ENCODE measurements around the gene CUL9. TPM values are rescaled to one million over a fixed set of nuclear protein-coding genes. Genes with fewer than 3 reads are reported as not detected.

Gene CUL9
- total RNA-seq, 2 experiments from 2014 or later: 32.9 to 37.0 TPM

DNA sequence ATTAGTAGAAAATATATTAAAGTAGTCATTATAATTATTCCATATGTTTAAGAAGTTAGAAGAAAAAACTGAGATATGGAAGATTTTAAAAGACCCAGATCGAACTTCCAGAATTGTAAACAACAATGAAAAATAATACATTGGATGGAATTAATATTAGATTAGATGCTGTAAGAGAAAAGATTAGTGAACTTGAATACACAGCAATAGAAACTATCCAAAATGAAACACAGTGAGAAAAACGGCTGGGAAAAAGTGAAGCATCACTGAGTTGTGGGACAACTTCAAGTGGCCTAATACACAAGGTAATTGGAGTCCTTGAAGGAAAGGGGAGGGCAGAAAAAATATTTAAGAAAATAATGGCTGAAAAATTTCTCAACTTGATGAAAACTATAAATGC lies 57.1 kb downstream of the CUL9 start:
- Histone ChIP-seq H3K9me2 (ENCODE audit: insufficient read depth, low read length) (no peaks in the 10 kb centered on the region), H3K4me2 (ENCODE audit: low read length) (no peak overlapping the region), H3K4me3 (ENCODE audit: low read depth, low read length, poor library complexity, severe bottlenecking) (no peak overlapping the region), H3K4me1 (ENCODE audit: insufficient read depth, low read length, poor library complexity, severe bottlenecking) (no peaks in the 10 kb centered on the region), H3K27ac (ENCODE audit: low read depth, low read length, poor library complexity, severe bottlenecking) (no peak overlapping the region), H3K9me3 (ENCODE audit: low read length) (no peaks in the 10 kb centered on the region), H2AFZ (ENCODE audit: low read length) (no peak overlapping the region), H4K20me1 (ENCODE audit: insufficient read depth, low read length) (no peaks in the 10 kb centered on the region), H3K79me2 (ENCODE audit: insufficient read depth, low read depth, low read length) (no peaks in the 10 kb centered on the region), H3K36me3 (ENCODE audit: insufficient read depth, low read length) (no peaks in the 10 kb centered on the region)
- no TSS peak for BruUV-seq (replicated peaks)
- no peak for DNase-seq (ENCODE audit: low spot score)
- TF ChIP-seq, protein P1, sequence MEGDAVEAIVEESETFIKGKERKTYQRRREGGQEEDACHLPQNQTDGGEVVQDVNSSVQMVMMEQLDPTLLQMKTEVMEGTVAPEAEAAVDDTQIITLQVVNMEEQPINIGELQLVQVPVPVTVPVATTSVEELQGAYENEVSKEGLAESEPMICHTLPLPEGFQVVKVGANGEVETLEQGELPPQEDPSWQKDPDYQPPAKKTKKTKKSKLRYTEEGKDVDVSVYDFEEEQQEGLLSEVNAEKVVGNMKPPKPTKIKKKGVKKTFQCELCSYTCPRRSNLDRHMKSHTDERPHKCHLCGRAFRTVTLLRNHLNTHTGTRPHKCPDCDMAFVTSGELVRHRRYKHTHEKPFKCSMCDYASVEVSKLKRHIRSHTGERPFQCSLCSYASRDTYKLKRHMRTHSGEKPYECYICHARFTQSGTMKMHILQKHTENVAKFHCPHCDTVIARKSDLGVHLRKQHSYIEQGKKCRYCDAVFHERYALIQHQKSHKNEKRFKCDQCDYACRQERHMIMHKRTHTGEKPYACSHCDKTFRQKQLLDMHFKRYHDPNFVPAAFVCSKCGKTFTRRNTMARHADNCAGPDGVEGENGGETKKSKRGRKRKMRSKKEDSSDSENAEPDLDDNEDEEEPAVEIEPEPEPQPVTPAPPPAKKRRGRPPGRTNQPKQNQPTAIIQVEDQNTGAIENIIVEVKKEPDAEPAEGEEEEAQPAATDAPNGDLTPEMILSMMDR (conservative IDR thresholded peaks at IDR 0.05; ENCODE audit: low read length): no peak
- TF ChIP-seq EZH2phosphoT487 (IDR thresholded peaks at IDR 0.05; ENCODE audit: borderline replicate concordance, low read depth, low read length): no peak
- ChIA-PET POLR2A (interaction anchor here (0.6 to 2.0 kb wide), 3 partner anchors 7 to 250 kb away, joined by 4 to 7 read pairs (median 5); no protein-coding TSS in a partner anchor), CTCF (ENCODE audit: unreplicated experiment) (no interaction called here)
- intact Hi-C loops (cut with micrococcal nuclease; ENCODE audit: unreplicated experiment): no loop called here

DNA sequence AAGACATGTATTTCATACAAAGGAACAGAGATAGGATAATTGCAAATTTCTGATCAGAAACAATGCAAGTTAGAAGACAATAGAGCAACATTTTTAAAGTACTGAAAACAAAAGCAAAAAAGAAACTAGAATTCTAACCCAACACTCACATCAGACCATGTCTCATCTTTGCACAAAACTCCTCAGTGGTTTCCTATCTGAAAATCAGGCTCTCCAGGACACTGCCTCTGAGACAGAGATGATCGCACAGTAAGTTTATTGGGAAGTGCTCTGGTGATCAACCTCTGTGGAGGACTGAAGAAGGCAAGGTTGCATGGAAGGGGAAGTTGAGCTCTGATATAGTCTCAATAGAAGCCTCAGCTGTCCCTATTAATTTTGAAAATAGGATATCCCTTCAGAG lies 59.0 kb downstream of the CUL9 start:
- intact Hi-C loops (cut with micrococcal nuclease; ENCODE audit: unreplicated experiment): no loop called here
- H2AFZ ChIP-seq (ENCODE audit: low read length): no peak overlapping the region
- no peaks in the 10 kb centered on the region for H3K36me3 ChIP-seq (ENCODE audit: insufficient read depth, low read length)
- ChIA-PET CTCF (ENCODE audit: unreplicated experiment) (no interaction called here), POLR2A (interaction anchor here (0.6 to 0.8 kb wide), 2 partner anchors 9 to 840 kb away, joined by 4 to 8 read pairs; no protein-coding TSS in a partner anchor)
- H3K9me3 ChIP-seq (ENCODE audit: low read length): no peaks in the 10 kb centered on the region
- no peaks in the 10 kb centered on the region for H3K79me2 ChIP-seq (ENCODE audit: insufficient read depth, low read depth, low read length)
- no peak overlapping the region for H3K4me3 ChIP-seq (ENCODE audit: low read depth, low read length, poor library complexity, severe bottlenecking)
- H3K9me2 ChIP-seq (ENCODE audit: insufficient read depth, low read length): no peaks in the 10 kb centered on the region
- no peak for DNase-seq (ENCODE audit: low spot score)
- no TSS peak for BruUV-seq (replicated peaks)
- no peak overlapping the region for H3K4me2 ChIP-seq (ENCODE audit: low read length)
- TF ChIP-seq, protein P1 (conservative IDR thresholded peaks at IDR 0.05; ENCODE audit: low read length): no peak
- TF ChIP-seq EZH2phosphoT487 (IDR thresholded peaks at IDR 0.05; ENCODE audit: borderline replicate concordance, low read depth, low read length): no peak
- H3K27ac ChIP-seq (ENCODE audit: low read depth, low read length, poor library complexity, severe bottlenecking): no peak overlapping the region
- peaks cover 2% of the 10 kb centered on the region for H3K4me1 ChIP-seq (ENCODE audit: insufficient read depth, low read length, poor library complexity, severe bottlenecking)
- no peaks in the 10 kb centered on the region for H4K20me1 ChIP-seq (ENCODE audit: insufficient read depth, low read length)

DNA sequence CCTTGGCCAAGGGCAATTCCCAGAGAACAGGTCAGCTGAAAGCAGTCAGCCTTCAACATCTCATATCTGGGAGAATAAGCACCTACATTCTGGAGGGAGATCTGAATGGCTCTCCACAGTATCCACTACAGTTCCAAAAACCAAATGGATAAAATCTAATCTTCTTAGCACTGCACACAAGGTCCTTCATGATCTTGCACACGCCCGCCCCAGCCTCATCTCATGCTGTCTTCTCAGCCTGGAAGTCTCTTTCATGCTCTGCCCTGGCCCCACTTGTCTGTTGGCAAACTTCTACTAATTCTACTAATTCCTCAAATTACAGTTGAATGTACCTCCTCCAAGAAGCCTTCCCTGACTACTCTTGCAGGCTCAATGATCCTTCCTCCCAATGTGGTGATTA lies 59.5 kb downstream of the CUL9 start:
- Histone ChIP-seq H3K9me2 (ENCODE audit: insufficient read depth, low read length) (no peaks in the 10 kb centered on the region), H2AFZ (ENCODE audit: low read length) (no peak overlapping the region), H3K4me2 (ENCODE audit: low read length) (no peak overlapping the region), H3K36me3 (ENCODE audit: insufficient read depth, low read length) (no peaks in the 10 kb centered on the region), H4K20me1 (ENCODE audit: insufficient read depth, low read length) (no peaks in the 10 kb centered on the region), H3K27ac (ENCODE audit: low read depth, low read length, poor library complexity, severe bottlenecking) (no peak overlapping the region), H3K79me2 (ENCODE audit: insufficient read depth, low read depth, low read length) (no peaks in the 10 kb centered on the region), H3K4me3 (ENCODE audit: low read depth, low read length, poor library complexity, severe bottlenecking) (no peak overlapping the region), H3K4me1 (ENCODE audit: insufficient read depth, low read length, poor library complexity, severe bottlenecking) (peaks cover 7% of the 10 kb centered on the region), H3K9me3 (ENCODE audit: low read length) (no peaks in the 10 kb centered on the region)
- BruUV-seq (replicated peaks): no TSS peak
- ChIA-PET CTCF (ENCODE audit: unreplicated experiment) (no interaction called here), POLR2A (interaction anchor here (0.6 to 0.8 kb wide), 2 partner anchors 8 to 839 kb away, joined by 4 to 8 read pairs; no protein-coding TSS in a partner anchor)
- DNase-seq (ENCODE audit: low spot score): no peak
- TF ChIP-seq, protein P1 (conservative IDR thresholded peaks at IDR 0.05; ENCODE audit: low read length): no peak
- no peak for TF ChIP-seq EZH2phosphoT487 (IDR thresholded peaks at IDR 0.05; ENCODE audit: borderline replicate concordance, low read depth, low read length)
- intact Hi-C loops (cut with micrococcal nuclease; ENCODE audit: unreplicated experiment): no loop called here
